GM19328 (cell line): ENCODE results near the gene TICAM2.

Experiments used
- ATAC-seq: cut with Tn5 transposase; IDR thresholded peaks from one replicate; pipeline ENCODE4 v1.9.1; 2021; ENCODE audit warnings: mild to moderate bottlenecking, moderate library complexity; ENCODE audit not compliant: unreplicated experiment

The TICAM2 gene

GRCh38 chr5:115541611-115542010 is 60.7 kb downstream of the TICAM2 start:
- no peak for ATAC-seq

- ATAC-seq = no peak
These were observed 66.7 kb downstream of the TICAM2 start for GRCh38 chr5:115535479-115536035.

DNA sequence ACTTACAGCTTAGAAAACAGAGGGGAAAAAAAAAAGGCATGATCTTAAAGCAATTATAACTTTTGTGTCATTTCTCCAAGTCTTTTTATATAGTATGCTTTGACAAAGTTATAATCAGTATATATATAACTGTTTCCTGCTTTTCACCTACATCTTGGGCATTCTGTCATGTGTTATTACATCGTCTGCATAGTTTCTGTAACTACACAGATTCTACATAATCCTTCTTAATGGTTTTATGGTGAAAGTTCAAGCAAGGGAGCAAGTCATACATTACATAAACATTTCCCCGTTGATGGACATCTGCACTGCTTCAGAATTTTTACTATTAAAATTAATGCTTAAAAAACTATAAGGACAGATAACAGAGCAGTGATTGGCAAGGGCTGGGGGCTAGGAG is 69.8 kb downstream of the TICAM2 start:
- no peak for ATAC-seq

DNA sequence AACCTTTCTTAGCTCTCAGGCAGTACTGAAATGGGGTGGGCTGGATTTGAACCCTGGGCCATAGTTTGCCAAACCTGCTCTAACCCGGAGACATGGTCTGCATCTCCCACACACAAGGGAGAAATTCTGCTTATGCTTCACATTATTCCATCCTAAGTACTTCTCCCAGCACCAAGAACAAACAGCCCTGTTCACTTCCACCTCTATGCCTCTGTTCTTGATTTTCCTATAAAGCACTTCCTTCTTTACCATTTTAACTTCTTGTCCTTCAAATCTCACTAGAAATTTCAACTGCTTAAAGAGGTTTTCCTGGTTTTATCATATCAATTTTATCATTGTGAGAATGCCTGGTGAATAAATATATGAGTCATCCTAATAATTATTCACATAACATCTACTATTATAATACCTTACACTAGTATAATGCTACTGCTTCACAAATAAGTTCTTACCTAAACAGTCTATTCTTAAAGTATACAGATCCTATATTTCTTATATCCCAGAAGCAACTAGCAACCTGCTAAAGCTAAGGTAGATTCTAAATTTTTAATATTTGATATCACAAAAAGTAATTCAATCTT is 70.4 kb downstream of the TICAM2 start:
- no peak for ATAC-seq

DNA sequence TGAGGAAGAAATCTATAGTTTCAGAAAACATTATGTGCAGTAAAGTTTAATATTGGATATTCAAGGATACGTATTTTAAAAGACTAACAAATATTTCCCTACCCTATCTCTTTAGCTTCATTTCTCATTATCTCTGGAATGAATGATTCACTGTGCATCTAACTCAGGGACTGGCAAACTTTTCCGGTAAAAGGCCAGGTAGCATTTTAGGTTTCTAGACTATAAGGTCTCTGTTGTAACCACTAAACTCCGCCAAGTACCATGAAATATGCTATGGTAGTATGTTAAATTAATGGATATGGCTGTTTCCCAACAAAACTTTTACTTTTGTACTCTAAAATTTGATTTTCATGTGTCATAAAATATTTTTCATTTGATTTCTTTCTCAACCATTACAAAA is 70.9 kb downstream of the TICAM2 start:
- no peak for ATAC-seq

- no peak for ATAC-seq
These were observed 71.9 kb downstream of the TICAM2 start for GRCh38 chr5:115530426-115530825.
